ENCODE measurements around the gene CHAC1.

CHAC1 gene

GRCh38 chr15:40930430-40931299 lies 22.6 kb upstream of the CHAC1 start:
- no peak for DNase-seq (ENCODE audit: low read depth, low spot score)
- peak overlapping the region; percentile 48 for H3K4me3 ChIP-seq (ENCODE audit: low read depth, low read length)
- ChIA-PET POLR2A (interaction anchor here (1.9 kb wide), 1 partner anchor 23 kb away, joined by 6 read pairs; the partner anchor contains the start of gene CHAC1), CTCF (interaction anchor here (0.7 to 11.6 kb wide), 15 partner anchors 9 to 256 kb away, joined by 3 to 109 read pairs (median 5); partner anchors contain the start of gene VPS18)
- TF ChIP-seq CTCF (IDR thresholded peaks at IDR 0.05; ENCODE audit: insufficient read depth, low read length, missing control alignments), result peak; percentile 60

- no peak overlapping the region for H3K4me3 ChIP-seq (ENCODE audit: low read depth, low read length)
- CTCF ChIA-PET, result interaction anchor here (0.9 to 11.6 kb wide), 14 partner anchors 10 to 255 kb away, joined by 3 to 109 read pairs (median 6); partner anchors contain the start of gene VPS18
- POLR2A ChIA-PET, result interaction anchor here (1.9 kb wide), 1 partner anchor 22 kb away, joined by 6 read pairs; the partner anchor contains the start of gene CHAC1
- DNase-seq (ENCODE audit: low read depth, low spot score), result no peak
- no peak for TF ChIP-seq CTCF (IDR thresholded peaks at IDR 0.05; ENCODE audit: insufficient read depth, low read length, missing control alignments)
Observed at GRCh38 chr15:40931300-40932142, 21.8 kb upstream of the CHAC1 start.

GRCh38 chr15:40932156-40932555 lies 21.1 kb upstream of the CHAC1 start:
- ChIA-PET POLR2A (interaction anchor here (1.9 kb wide), 1 partner anchor 21 kb away, joined by 6 read pairs; the partner anchor contains the start of gene CHAC1), CTCF (interaction anchor here (0.9 to 11.6 kb wide), 6 partner anchors 9 to 88 kb away, joined by 3 to 109 read pairs (median 8); partner anchors contain the start of gene VPS18)
- no peak for DNase-seq (ENCODE audit: low read depth, low spot score)

GRCh38 chr15:40932649-40933516 lies 20.4 kb upstream of the CHAC1 start:
- no peak for TF ChIP-seq CTCF (IDR thresholded peaks at IDR 0.05; ENCODE audit: insufficient read depth, low read length, missing control alignments)
- CTCF ChIA-PET, result interaction anchor here (0.9 to 5.7 kb wide), 4 partner anchors 8 to 87 kb away, joined by 3 to 48 read pairs (median 5); no protein-coding TSS in a partner anchor
- DNase-seq (ENCODE audit: low read depth, low spot score), result no peak
- POLR2A ChIA-PET, result no interaction called here
- H3K4me3 ChIP-seq (ENCODE audit: low read depth, low read length), result no peak overlapping the region

More at GRCh38 chr15:40932156-40932555, 21.1 kb upstream of the CHAC1 start:
- TF ChIP-seq CTCF (IDR thresholded peaks at IDR 0.05; ENCODE audit: insufficient read depth, low read length, missing control alignments), result no peak
- H3K4me3 ChIP-seq (ENCODE audit: low read depth, low read length), result no peak overlapping the region

GRCh38 chr15:40933517-40933902 lies 19.8 kb upstream of the CHAC1 start:
- no peak for TF ChIP-seq CTCF (IDR thresholded peaks at IDR 0.05; ENCODE audit: insufficient read depth, low read length, missing control alignments)
- DNase-seq (ENCODE audit: low read depth, low spot score), result no peak
- ChIA-PET POLR2A (no interaction called here), CTCF (interaction anchor here (0.9 to 1.3 kb wide), 4 partner anchors 8 to 252 kb away, joined by 3 to 6 read pairs (median 3); no protein-coding TSS in a partner anchor)
- H3K4me3 ChIP-seq (ENCODE audit: low read depth, low read length), result no peak overlapping the region
